ENCODE results near the gene CANT1.

The CANT1 gene

DNA sequence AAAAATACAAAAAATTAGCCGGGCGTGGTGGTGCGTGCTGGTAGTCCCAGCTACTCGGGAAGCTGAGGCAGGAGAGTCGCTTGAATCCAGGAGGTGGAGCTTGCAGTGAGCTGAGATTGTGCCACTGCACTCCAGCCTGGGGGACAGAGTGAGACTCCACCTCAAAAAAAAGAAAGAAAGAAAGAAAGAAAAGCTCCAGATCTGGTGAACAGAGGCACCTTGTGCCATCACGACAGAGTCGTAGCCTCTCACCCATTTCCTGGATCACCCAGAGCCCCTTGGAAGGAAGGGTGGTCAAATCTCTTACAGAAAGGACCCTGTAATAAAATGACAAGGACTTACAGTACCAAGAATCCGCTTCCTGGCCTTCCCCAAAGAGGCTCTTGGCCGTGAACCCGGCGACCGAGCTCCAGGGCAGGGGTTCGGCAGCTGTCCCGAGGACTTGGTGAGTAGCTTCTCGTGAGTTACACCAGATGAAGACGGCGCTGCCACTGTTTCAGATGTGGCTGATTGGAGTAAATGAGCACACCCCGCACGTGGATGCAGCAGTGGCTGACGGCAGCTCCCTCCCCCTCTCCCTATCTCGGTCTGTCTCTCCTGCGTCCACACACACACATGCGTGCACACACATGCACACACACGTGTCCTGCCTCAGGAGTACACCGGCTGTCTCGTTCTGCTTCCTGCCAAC is 43.3 kb downstream of the CANT1 start:
- TF ChIP-seq SIN3A (IDR thresholded peaks at IDR 0.05; ENCODE audit: borderline replicate concordance, insufficient read depth, low read length) (no peak), TAF1 (IDR thresholded peaks at IDR 0.05; ENCODE audit: borderline replicate concordance, insufficient read depth, low read length) (no peak)
- TF ChIP-seq, protein P1, sequence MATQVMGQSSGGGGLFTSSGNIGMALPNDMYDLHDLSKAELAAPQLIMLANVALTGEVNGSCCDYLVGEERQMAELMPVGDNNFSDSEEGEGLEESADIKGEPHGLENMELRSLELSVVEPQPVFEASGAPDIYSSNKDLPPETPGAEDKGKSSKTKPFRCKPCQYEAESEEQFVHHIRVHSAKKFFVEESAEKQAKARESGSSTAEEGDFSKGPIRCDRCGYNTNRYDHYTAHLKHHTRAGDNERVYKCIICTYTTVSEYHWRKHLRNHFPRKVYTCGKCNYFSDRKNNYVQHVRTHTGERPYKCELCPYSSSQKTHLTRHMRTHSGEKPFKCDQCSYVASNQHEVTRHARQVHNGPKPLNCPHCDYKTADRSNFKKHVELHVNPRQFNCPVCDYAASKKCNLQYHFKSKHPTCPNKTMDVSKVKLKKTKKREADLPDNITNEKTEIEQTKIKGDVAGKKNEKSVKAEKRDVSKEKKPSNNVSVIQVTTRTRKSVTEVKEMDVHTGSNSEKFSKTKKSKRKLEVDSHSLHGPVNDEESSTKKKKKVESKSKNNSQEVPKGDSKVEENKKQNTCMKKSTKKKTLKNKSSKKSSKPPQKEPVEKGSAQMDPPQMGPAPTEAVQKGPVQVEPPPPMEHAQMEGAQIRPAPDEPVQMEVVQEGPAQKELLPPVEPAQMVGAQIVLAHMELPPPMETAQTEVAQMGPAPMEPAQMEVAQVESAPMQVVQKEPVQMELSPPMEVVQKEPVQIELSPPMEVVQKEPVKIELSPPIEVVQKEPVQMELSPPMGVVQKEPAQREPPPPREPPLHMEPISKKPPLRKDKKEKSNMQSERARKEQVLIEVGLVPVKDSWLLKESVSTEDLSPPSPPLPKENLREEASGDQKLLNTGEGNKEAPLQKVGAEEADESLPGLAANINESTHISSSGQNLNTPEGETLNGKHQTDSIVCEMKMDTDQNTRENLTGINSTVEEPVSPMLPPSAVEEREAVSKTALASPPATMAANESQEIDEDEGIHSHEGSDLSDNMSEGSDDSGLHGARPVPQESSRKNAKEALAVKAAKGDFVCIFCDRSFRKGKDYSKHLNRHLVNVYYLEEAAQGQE (IDR thresholded peaks at IDR 0.05; ENCODE audit: insufficient read depth in 1 of 2, low read depth in 2 of 2, low read length in 2 of 2): no peak

DNA sequence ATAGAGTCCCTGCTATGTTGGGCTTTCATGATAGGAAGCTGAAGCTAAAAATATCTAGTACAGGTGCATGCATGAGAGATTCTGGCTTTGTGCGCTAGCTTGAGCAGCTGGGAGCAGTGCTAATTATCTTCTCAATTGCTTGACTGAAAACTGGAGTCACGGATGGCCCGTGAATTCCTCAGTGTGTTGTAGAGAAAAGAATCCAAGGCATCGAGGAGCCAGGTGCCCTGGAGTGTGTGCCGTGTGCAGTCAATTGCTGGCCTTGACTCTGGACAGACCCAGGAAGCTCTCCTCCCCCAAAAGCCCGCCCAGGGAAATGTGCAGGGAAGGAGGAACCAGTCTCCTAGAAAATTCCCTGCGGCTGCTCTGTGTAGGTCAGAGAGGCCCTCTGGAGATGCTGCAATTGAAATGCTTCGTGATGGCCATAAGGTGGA is 44.1 kb downstream of the CANT1 start:
- TF ChIP-seq SIN3A (IDR thresholded peaks at IDR 0.05; ENCODE audit: borderline replicate concordance, insufficient read depth, low read length) (no peak), FOXP2 (optimal IDR thresholded peaks at IDR 0.05; ENCODE audit: borderline replicate concordance, extremely low read depth, extremely low read length, insufficient read depth) (no peak), POLR2AphosphoS5 (IDR thresholded peaks at IDR 0.05; ENCODE audit: low read depth, low read length) (no peak), TAF1 (IDR thresholded peaks at IDR 0.05; ENCODE audit: borderline replicate concordance, insufficient read depth, low read length) (no peak)
- TF ChIP-seq, protein P1 (IDR thresholded peaks at IDR 0.05; ENCODE audit: insufficient read depth in 1 of 2, low read depth in 2 of 2, low read length in 2 of 2): no peak

DNA sequence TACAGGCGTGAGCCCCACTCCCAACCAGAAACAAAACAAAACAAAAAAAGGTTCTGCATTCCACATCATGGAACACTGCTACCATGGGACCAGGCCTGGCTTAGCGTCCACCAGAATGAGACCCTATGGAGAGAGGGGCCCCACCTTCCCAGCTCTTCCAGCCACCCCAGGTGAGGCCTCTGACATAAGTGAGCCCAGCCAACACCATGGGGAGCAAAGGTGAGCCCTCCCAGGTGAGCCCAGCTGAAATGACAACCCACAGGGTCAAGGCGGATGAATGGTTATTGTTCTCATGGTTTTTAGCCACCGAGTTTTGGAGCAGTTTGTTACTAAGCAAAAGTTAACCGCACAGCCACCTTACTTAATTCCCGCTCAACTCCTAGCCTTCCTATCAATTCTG is 46.2 kb downstream of the CANT1 start:
- TF ChIP-seq FOXP2 (optimal IDR thresholded peaks at IDR 0.05; ENCODE audit: borderline replicate concordance, extremely low read depth, extremely low read length, insufficient read depth) (no peak), SIN3A (IDR thresholded peaks at IDR 0.05; ENCODE audit: borderline replicate concordance, insufficient read depth, low read length) (no peak)
- TF ChIP-seq, protein P1 (IDR thresholded peaks at IDR 0.05; ENCODE audit: insufficient read depth in 1 of 2, low read depth in 2 of 2, low read length in 2 of 2): no peak

DNA sequence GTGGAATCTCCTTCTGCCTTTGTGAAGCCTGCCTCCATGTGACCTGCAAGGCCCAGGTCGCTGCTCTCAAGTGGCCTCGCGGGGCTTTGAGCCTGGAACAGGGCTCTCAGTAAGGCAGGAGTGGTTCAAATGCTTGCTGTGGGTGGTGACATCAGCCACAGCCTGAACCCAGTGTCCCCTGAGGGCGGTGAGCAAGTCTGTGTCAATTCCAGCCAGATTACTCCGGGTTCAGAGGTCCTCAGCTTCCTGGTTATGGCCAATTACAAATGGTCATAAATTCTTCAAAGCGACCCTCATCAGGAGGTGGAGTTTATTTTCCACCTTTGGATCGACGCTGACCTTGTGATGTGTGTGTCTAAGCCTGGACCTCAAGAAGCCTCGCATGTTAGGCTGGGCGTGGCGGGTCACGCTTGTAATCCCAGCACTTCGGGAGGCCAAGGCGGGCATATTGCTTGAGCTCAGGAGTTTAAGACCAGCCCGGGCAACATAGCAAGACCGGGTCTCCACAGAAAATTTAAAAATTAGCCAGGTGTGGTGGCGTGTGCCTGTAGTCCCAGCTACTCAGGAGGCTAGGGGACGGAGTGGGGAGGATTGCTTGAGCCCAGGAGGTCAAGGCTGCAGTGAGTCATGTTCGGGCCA is 47.1 kb downstream of the CANT1 start:
- no peak for TF ChIP-seq TAF1 (IDR thresholded peaks at IDR 0.05; ENCODE audit: borderline replicate concordance, insufficient read depth, low read length)
- TF ChIP-seq, protein P1 (IDR thresholded peaks at IDR 0.05; ENCODE audit: insufficient read depth in 1 of 2, low read depth in 2 of 2, low read length in 2 of 2): no peak
- no peak for TF ChIP-seq FOXP2 (optimal IDR thresholded peaks at IDR 0.05; ENCODE audit: borderline replicate concordance, extremely low read depth, extremely low read length, insufficient read depth)
- TF ChIP-seq SIN3A (IDR thresholded peaks at IDR 0.05; ENCODE audit: borderline replicate concordance, insufficient read depth, low read length): no peak
- no peak for TF ChIP-seq POLR2AphosphoS5 (IDR thresholded peaks at IDR 0.05; ENCODE audit: low read depth, low read length)
